ENCODE results near the gene AS3MT.
"Not testable (repeated sequence)": the region's sequence is repeated elsewhere in the genome, so short reads cannot be mapped to it uniquely, and the experiment has no call there.

AS3MT gene

GRCh38 chr10:102869258-102870198, at the start of gene AS3MT:
Gene AS3MT (plus strand): TSS chr10:102869470. CDS start chr10:102869593, 123 bp downstream.
- DNase-seq: no peak

- not testable (repeated sequence) for DNase-seq
These were observed 49.3 kb upstream of the AS3MT start for GRCh38 chr10:102820008-102820407.

GRCh38 chr10:102822222-102822621, 47.0 kb upstream of the AS3MT start:
- no peak for DNase-seq

GRCh38 chr10:102824664-102825063, 44.6 kb upstream of the AS3MT start:
- no peak for DNase-seq

- DNase-seq: no peak
These were observed 43.0 kb upstream of the AS3MT start for GRCh38 chr10:102826148-102826796.

- DNase-seq: no peak
These were observed 41.7 kb upstream of the AS3MT start for GRCh38 chr10:102827597-102827975.

- DNase-seq: no peak
These were observed 37.8 kb upstream of the AS3MT start for GRCh38 chr10:102831322-102832071.

GRCh38 chr10:102832248-102832647, 37.0 kb upstream of the AS3MT start:
- DNase-seq: no peak

GRCh38 chr10:102832987-102833386, 36.3 kb upstream of the AS3MT start:
- DNase-seq: no peak

- no peak for DNase-seq
These were observed 35.1 kb upstream of the AS3MT start for GRCh38 chr10:102834143-102834542.

- DNase-seq: peak; percentile 60
These were observed 34.2 kb upstream of the AS3MT start for GRCh38 chr10:102835007-102835482.

- no peak for DNase-seq
These were observed 32.0 kb upstream of the AS3MT start, which contains the start of gene CYP17A1 for GRCh38 chr10:102837230-102837721. Gene CYP17A1 (minus strand): TSS chr10:102837413. CDS start chr10:102837361, 52 bp downstream.

GRCh38 chr10:102838276-102838927, 30.9 kb upstream of the AS3MT start:
- DNase-seq: not testable (repeated sequence)

GRCh38 chr10:102841827-102842345, 27.4 kb upstream of the AS3MT start:
- no peak for DNase-seq

GRCh38 chr10:102843139-102843538, 26.1 kb upstream of the AS3MT start:
- DNase-seq: not testable (repeated sequence)

GRCh38 chr10:102844190-102844776, 25.0 kb upstream of the AS3MT start:
- not testable (repeated sequence) for DNase-seq

GRCh38 chr10:102845352-102845902, 23.8 kb upstream of the AS3MT start:
- no peak for DNase-seq

GRCh38 chr10:102850025-102850518, 19.2 kb upstream of the AS3MT start:
- no peak for DNase-seq

- not testable (repeated sequence) for DNase-seq
These were observed 16.0 kb upstream of the AS3MT start for GRCh38 chr10:102853237-102853636.

- not testable (repeated sequence) for DNase-seq
These were observed 13.4 kb upstream of the AS3MT start for GRCh38 chr10:102855731-102856436.
